Activated naive CD8-positive, alpha-beta T cell treated with anti-CD3 and anti-CD28 coated beads for 36 hours (primary cell): Measurements from ENCODE around the gene GTSF1L. TPM values are rescaled to one million over a fixed set of nuclear protein-coding genes. Genes with fewer than 3 reads are reported as not detected.

Experiments used
- DNase-seq: peaks from one replicate; pipeline ENCODE4 v3.0.0; 2021
- H3K27ac Mint-ChIP-seq: one replicate; pipeline ENCODE4 v1.8.0; 2022; ENCODE audit warnings: mild to moderate bottlenecking, moderate library complexity, mixed read lengths
- H3K27me3 Mint-ChIP-seq: one replicate; pipeline ENCODE4 v1.8.0; 2022; ENCODE audit warnings: mild to moderate bottlenecking, mixed read lengths
- H3K36me3 Mint-ChIP-seq: one replicate; pipeline ENCODE4 v1.8.0; 2021; ENCODE audit warnings: mild to moderate bottlenecking, mixed read lengths
- H3K4me1 Mint-ChIP-seq: one replicate; pipeline ENCODE4 v1.8.0; 2021; ENCODE audit warnings: mixed read lengths
- H3K4me3 Mint-ChIP-seq: one replicate; pipeline ENCODE4 v1.8.0; 2022; ENCODE audit warnings: mild to moderate bottlenecking, moderate library complexity, mixed read lengths
- H3K9me3 Mint-ChIP-seq: one replicate; pipeline ENCODE4 v1.8.0; 2022; ENCODE audit warnings: mixed read lengths
- total RNA-seq, 2 experiments: library from RNA; stranded (reverse); gene quantifications; one replicate each; pipeline ENCODE4 v1.2.3, GENCODE V29; 2021

The GTSF1L gene
- total RNA-seq, 2 experiments from 2014 or later: not detected

GRCh38 chr20:43680981-43681380 is 45.8 kb downstream of the GTSF1L start:
- Mint-ChIP-seq H3K27ac (no peak overlapping the region), H3K4me3 (no peak overlapping the region), H3K27me3 (no peaks in the 10 kb centered on the region), H3K36me3 (peaks cover 36% of the 10 kb centered on the region), H3K9me3 (no peaks in the 10 kb centered on the region), H3K4me1 (peaks cover 9% of the 10 kb centered on the region)
- no peak for DNase-seq

GRCh38 chr20:43676368-43676767 is 50.4 kb downstream of the GTSF1L start:
- Mint-ChIP-seq H3K27me3 (peaks cover 5% of the 10 kb centered on the region), H3K36me3 (peaks cover 56% of the 10 kb centered on the region), H3K27ac (no peak overlapping the region), H3K4me1 (peaks cover 4% of the 10 kb centered on the region), H3K4me3 (no peak overlapping the region), H3K9me3 (peaks cover 3% of the 10 kb centered on the region)
- no peak for DNase-seq

Other genes starting within 250 kb of the GTSF1L start
- 1 to 10 TPM; 4.3 to 4.8 TPM for gene L3MBTL1, start 219.3 kb downstream of the GTSF1L start, total RNA-seq
- gene SGK2, start 168.0 kb downstream of the GTSF1L start, total RNA-seq: under 1 TPM in 1 of 2 experiments, not detected in 1; 0.18 TPM
- gene IFT52, start 136.1 kb downstream of the GTSF1L start, total RNA-seq: 10 to 100 TPM; 14.4 to 16.6 TPM
- 100 to 1,000 TPM; 139 to 140 TPM for gene MYBL2, start 59.9 kb downstream of the GTSF1L start, total RNA-seq
- under 1 TPM; 0.45 to 0.52 TPM for gene TOX2, start 187.8 kb upstream of the GTSF1L start, total RNA-seq